GM18511 (cell line): Measurements from ENCODE around the gene TENM4.

Source experiments
- ATAC-seq: cut with Tn5 transposase; IDR thresholded peaks from one replicate; pipeline ENCODE4 v1.9.1; 2021; ENCODE audit warnings: mild to moderate bottlenecking, moderate library complexity; ENCODE audit not compliant: unreplicated experiment

Gene TENM4

DNA sequence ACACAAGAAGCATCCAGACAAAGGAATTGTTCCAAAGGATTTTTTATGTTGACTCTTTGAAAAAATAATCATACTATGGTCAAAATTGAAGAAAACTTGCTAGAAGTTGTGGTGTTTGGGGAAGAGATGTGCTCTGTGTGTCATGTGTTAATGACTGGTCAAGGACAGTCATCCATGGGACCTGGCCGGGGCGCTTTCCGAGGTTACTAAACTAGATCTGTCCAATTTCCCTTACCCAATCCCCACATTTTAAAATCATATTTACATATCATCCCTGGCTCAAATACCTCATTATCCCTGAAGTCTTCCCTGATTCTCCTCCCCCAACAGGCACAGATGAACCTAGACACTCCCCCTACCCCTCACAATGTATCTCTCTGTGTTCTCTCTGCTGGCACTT is 289.4 kb downstream of the TENM4 start:
- ATAC-seq: no peak

DNA sequence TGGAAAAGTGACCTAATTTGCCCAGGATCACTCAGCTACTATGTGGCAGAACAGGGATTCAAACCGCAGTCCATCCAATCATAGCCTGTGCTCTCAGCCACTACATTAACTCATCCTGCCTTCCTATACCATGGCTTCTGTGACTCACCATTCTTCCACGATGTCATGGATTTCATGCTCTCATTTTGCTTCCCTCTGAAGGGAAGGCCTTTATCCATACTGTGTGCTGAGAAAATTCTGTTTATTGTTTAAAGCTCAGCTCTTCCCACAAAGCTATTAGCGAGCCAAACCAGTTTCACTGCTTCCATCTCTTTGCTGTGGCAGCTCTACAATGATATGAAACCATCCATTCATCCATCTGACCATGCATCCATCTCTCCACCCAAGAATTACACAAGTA is 289.9 kb downstream of the TENM4 start:
- ATAC-seq: no peak

DNA sequence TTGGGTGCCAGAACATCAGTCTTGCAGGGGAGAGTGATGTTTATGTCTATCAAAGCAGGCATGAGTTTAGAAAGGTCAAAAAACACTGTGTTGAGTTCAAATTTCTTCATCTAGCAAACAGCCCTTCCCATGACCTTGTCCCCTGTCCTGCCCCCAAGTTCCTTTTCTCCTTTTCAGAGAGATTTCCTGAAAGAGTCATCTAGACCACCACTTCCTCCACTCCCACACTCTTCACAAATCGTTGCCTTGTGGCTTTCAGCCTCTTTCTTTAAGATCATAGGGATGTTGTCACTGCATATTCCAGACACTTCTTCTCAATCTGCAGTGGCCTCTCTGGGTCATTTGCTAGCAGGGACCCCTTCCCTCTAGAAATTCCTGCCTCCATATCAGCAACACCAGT is 290.5 kb downstream of the TENM4 start:
- no peak for ATAC-seq

DNA sequence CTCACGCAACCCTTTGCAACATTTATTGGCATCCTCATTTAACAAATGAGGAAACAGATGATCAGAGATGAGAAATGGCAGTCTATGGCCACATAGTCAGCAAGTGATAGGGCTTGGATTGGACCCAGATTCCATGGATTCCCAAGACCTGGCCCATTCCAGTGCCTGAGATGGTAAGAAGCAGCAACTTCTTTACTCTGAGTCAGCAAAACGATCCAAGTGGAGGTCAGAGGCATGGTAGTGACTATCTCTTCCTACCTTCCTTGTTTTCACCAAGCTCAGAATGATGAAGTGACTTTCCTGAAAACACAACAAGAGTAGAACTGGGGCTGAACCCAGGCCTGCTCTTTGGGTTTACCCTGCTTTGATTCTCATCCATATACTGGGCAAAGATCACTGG is 293.1 kb downstream of the TENM4 start:
- ATAC-seq: no peak

DNA sequence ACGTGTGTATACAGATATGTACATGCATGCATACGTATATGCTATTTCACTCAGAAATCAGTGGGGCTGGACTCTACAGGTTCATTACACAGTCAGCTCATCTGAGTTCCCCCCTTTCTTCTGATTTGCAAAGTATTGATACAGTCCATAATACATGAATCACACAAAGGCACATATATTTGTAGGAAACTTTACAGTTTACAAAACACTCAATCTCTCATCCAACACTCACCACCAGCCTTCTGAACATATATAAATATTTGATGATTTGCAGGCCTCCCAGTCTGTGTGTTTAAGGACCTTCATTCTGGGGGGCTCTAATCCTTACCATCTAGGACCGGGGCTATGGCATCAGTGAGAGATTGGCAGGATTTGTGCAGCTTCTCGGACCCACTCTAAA is 293.8 kb downstream of the TENM4 start:
- ATAC-seq: no peak

DNA sequence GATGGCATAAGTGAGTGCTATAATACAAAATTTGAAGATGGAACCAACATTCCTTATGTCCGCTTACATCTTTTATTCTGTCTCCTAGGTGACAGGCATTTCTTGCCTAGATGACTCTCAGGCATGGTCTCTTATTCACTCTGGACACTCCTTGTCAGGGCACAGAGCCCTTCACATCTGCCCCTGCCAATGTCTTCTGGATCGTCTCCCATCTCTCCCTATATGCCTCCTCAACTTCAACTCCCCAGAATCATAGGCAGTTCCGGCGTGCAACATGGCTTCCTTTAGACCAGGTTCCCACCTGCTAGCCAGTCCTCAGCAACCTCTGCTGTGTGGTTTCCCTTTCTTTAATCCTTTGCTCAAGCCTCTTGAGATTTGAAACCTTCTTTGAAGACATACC is 300.9 kb downstream of the TENM4 start:
- ATAC-seq: peak; percentile 60

DNA sequence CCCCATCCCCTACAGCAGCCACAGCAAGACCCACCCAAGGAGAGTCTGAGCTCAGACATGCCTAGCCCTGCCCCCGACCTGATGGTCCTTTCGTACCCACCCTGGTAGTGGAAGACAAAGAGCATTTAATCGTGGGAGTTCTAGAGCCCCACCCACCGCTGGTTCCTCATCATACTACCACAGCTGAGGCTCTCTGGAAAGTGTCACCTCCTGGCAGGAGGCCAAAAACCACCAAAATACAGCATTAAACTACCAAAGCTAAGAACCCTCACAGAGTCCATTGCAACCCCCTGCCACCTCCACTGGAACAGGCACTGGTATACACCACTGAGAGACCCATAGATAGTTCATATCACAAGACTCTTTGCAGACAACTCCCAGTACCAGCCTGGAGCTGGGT is 311.1 kb downstream of the TENM4 start:
- ATAC-seq: no peak

DNA sequence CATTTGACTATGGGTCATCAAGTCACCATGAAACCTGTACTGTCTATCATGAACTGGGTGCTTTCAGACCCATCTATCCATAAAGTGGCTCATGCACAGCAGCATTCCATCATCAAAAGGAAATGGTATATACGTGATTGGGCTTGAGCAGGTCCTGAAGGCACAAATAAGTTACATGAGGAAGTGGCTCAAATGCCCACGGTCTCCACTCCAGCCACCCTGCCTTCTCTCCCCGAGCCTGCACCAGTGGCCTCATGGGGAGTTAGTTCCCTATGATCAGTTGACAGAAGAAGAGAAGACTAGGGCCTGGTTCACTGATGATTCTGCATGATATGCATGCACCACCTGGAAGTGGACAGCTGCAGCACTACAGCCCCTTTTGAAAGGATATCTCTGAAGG is 312.5 kb downstream of the TENM4 start:
- no peak for ATAC-seq

DNA sequence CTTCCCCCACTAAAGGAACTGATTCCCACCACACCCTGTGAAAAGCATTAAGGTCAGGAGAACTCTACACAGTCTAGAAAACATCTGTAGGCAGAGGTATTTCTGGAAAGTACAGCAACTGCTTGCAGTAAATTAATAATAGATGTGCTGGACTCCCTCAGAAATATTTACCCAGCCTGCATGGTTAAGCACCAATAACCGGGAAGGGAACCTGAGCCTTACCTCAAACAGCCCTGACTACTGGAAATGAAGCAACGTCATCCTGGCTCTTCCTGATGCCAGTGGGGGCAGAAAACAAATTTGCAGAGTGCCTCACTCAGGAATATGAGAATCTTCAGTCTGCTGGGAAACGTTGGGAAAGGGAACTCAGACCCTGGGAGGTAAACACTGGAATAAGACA is 318.1 kb downstream of the TENM4 start:
- ATAC-seq: no peak

DNA sequence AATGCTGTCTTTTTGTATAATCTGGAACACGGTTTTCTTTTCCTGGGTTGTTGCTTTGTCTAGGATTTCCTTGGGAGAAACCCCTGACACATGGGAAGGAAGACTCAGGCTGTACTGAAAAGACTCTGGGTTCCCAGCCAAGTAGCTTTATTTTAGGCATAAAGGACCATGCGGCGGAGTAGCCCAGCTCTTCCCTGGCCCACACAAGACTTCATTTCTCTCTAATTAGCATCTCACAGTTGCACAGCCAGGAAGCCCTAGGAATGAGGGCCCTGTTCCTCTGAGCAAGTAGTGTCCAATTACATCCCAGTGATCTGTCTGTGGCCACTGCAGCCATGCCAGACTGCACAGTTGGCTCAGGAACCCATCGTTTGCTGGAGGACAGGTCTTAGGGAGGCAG is 319.5 kb downstream of the TENM4 start:
- no peak for ATAC-seq

DNA sequence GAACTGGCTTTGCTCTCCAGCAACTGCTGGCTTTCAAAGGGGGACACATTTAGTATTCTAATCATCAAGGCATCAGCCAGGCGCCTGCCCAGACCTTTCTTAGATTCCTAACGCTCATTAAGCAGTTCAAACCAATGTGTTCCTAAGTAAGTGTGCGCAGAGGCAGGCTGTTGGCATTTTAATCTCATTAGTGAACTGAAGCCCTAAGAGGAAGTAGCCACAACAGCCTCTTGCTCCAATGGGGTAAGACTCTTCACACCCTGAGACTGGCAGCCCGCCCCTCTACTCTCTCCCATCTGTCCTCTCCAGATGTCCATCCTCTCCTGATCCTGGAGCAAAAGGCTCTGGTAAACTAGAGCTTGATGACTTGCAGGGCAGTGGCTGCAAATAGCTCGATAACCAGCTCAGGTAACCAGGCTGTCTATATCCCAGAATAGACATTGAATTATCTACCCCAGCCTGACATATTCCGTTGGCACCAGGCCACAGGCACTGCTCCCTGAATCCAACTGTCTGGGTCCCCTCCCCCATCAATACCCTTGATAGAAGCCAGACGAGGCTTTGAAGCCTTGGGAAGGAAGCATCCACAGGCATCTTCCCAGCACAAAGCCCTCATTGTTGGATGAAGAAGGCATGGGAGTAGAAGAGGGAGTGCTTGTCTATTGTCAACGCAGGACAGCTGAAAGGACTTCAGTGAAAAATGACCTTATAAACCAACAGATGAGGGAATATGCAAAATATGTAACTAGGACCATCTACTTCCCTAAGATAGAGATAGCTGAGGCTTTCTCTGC is 321.1 kb downstream of the TENM4 start:
- no peak for ATAC-seq

DNA sequence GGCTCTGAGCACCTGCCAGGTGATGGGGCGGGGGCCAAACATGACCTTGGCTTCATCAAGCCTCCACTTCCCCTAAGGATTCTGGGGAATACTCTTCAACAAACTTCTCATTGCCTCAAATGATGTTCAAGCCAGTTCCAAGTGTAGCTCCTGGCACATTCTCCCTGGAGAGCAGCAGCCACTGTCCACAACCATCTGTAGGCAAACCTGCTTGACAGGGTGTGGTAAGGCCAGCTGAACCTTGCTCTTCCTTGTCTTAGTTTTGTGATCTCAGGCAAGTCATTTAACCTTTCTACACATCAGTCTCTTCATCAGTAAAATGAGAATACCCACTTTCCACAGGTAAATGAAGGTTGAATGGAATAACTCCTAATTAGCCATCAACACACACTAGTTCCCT is 323.3 kb downstream of the TENM4 start:
- ATAC-seq: no peak

DNA sequence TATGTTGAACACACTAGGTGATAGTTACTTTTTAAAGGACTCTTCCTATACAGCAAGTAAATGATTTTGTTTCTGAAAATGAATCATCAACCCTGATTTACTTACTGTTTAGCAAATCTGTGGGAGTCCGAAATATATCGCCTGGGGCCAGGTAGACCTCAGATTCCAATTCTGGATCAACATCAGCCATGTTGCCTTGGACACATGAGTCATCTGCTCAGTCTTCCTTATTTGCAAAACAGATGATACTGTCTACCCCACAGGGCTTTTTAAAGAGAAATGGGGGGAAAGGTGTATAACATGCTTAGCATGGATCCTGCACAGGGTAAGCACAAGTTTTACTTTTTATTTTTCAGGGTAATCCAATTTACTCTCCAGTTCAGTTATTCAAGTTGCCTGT is 324.2 kb downstream of the TENM4 start:
- ATAC-seq: no peak

DNA sequence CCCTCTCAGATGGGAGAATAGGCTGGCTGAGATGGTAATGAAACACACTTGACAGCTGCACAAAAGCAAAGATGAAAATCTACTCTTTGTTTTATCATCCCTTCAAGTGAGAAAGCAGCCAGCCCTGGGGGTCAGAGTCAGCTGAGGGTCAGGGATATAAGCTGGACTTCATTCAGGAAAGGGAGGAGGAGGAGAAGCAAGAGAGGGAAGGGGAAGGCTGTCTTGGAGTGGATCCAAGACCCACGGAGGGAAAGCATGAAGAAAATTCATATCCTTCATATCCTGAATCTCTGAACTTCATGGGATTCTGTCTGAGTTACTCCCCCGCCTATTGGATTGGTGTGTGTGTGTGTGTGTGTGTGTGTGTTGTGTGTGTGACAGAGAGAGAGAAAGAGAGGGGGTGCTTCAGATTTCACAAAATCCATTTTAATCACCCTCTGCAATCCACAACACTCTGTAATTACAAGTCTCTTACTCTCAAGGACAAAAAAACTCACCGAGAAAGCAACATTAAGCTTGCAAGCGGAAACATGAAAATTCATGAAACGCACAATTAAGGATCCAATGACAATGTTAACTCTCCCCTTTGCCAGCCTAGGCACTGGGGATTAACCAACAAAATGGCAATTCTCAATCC is 327.7 kb downstream of the TENM4 start:
- ATAC-seq: no peak

DNA sequence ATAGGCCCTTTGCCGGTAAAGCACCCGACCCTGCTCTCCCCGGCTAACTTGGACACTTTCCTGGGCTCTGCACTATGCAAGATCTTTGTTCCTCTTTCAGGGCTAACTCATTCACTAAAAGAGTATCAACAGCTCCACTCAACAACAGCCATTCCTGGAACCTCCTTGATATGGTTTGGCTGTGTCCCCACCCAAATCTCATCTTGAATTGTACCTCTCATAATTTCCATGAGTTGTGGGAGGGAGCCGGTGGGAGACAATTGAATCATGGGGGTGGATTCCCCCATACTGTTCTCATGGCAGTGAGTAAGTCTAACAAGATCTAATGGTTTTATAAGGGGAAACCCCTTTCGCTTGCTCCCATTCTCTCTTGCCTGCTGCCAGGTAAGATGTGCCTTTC is 330.0 kb downstream of the TENM4 start:
- ATAC-seq: no peak

DNA sequence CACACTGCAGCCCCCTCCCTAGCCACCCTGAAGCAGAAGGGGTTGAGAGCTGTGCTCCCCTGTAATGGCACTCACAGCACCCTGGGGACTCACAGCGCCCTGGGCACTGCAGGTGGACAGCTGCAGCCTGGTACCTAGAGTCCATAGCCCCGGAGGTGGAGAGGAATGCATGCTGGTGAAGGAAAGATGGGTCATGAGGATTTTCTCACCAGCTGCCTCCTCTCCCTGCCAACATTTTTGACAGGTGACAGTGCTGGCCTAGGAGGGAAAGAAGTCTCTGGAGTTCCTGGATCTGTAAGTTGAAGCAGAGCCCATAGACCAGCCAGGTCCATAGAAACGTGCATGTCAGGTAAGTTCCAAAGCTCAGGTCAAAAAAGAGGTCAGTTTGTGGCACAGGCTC is 330.5 kb downstream of the TENM4 start:
- no peak for ATAC-seq

DNA sequence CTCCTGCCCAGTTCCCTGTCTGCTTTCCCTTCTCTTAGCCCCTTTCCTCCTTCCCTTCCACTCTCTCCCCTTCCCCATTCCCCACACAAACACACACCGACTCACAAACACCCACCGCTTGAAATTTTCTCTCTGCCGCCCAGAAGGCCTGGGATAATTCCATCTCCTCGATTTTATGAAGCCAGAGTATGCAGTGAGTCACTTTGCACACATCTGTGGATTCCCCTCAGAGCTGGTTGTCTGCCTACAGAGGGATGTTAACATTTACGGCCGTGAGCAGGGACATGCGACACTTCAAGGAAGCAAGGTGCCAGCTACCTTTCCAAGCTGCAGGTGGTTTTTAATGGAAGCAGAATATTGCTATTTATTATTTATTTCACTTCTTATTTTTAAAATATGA is 332.0 kb downstream of the TENM4 start:
- no peak for ATAC-seq

DNA sequence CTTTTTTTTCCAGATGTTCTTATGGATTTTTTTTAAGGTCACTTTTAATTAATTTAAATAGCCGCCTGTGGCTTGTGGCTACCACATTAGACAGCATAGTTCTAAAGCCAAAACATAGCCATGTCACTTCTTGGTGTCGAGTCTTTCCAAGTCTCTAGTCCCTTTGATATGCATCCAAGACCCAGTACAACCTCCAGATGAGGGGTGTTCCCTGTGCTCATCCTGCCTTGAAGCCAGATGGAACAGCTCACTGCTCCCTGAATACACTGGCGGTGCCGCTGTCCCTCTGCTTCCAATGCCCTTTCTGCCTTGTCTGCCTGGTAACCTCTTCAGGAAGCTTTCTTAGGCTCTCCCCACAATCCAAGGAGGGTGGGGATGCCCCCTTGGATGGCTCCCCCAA is 338.0 kb downstream of the TENM4 start:
- no peak for ATAC-seq

DNA sequence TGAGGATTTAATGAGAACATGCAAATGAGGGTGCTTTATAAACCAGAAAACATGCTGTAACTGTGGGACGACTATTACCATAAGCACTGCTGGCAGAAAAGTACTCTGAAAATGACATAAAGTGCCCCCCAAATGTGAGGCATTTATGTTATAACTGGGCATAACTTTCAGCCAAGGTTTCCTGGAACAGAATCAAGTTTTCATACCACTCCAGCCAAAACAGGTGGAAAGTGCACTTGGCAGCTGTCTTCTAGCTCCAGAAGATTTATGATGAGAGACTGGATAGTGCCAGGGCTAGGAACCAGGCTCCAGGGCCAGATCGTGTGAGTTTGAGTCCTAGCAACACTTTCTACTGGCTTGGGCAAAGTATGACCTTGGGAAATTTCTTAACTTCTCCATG is 339.2 kb downstream of the TENM4 start:
- no peak for ATAC-seq

DNA sequence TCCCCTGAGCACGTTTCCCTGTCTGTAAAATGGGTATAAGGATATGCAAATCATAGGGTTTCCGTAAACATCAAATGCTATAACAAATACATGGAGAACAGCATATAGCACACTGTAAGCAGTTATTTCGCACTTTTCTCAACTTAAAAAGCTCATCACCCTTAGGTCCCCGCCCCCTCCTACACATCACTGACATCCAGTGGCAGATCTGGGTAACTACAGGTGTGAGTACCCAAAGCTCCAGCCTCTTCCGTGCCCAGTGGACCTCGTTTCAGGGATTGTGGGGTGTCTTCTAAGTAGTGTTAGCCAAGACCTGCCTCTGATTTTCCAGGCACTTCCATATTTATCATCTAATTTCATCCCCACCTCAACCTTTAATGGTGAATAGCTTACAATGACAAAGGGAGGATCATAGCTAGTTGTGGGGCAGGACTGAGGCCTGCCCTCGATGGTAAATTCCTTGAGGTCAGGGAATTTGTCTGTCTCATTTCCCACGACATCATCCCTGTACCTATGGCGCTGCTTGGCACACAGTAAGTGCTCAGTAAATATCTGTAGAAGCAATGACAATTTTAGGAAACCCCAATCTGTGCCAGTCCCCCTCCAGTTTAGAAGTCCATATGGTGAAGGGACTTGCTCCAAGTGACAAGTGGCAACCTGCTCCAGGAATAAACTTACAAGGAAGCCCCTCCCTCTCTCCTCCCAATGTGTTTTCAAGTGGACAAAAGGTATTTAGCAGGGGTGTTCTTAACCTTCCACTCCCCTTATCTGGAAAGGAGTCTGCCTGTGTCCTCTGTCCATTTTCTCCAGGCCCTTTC is 340.5 kb downstream of the TENM4 start:
- peak; percentile 83 for ATAC-seq

DNA sequence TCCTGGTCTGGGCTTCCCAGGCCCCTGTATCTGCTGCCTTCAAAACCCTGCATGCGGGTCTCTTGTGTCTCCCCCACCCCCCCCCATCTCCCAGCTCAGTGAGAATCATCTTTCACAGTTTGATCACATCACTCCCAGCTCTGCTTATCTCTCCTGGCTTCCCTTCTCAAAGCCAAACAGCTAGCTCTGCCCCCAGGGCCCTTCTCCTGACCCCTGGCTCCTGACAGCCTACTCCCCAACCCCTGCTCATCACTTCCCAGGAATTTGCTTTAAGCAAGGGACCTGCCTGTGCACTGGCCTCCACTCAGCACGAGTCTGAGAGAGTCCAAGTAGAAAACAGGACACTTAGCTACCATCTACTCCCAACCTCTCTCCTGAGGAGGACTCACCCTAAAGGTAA is 342.7 kb downstream of the TENM4 start:
- no peak for ATAC-seq
